ENCODE data around the gene TCF7L1. TPM values are rescaled to one million over a fixed set of nuclear protein-coding genes. Genes with fewer than 3 reads are reported as not detected.

The TCF7L1 gene
- polyA plus RNA-seq, 1 of the 3 experiments (the other 2 are of a cell fraction), result 3.7 TPM

GRCh38 chr2:85112906-85113625 is 20.1 kb upstream of the TCF7L1 start:
- Histone ChIP-seq H4K20me1 (ENCODE audit: insufficient read depth) (no peaks in the 10 kb centered on the region), H3K9ac (no peak overlapping the region), H3K36me3 (replicated peaks in 1 of 2; ENCODE audit: control insufficient read depth in 1 of 2, insufficient read depth in 2 of 2, low read length in 1 of 2) (no peaks in the 10 kb centered on the region), H3F3A (replicated peaks; ENCODE audit: insufficient read depth) (peaks cover 3% of the 10 kb centered on the region), H3K79me2 (ENCODE audit: insufficient read depth) (no peaks in the 10 kb centered on the region), H3K9me2 (no peaks in the 10 kb centered on the region), H3K4me2 (no peak overlapping the region), H3K4me3 (ENCODE audit: low read depth in 2 of 2, low read length in 1 of 2) (no peak overlapping the region), H3K9me3 (no peaks in the 10 kb centered on the region), H2AFZ (ENCODE audit: low read depth) (no peak overlapping the region), H3K4me1 (ENCODE audit: control insufficient read depth in 1 of 2, insufficient read depth in 2 of 2, low read depth in 1 of 2, low read length in 1 of 2) (no peaks in the 10 kb centered on the region), H3K27ac (ENCODE audit: low read depth in 2 of 2, low read length in 1 of 2) (no peak overlapping the region), H3K27me3 (ENCODE audit: insufficient read depth) (no peaks in the 10 kb centered on the region)
- WGBS (ENCODE audit: low lambda C conversion rate), result 0% methylated on average over 2 of the region's 2 CpGs
- POLR2A ChIA-PET, result no interaction called here
- CTCF ChIA-PET, result interaction anchor here (1.0 to 3.7 kb wide), 7 partner anchors 11 to 186 kb away, joined by 3 to 14 read pairs (median 4); partner anchors contain the start of gene TCF7L1
- TF ChIP-seq GATA2 (CRISPR knock-in tag; IDR thresholded peaks at IDR 0.05), result no peak
- no peak for TF ChIP-seq YY1 (IDR thresholded peaks at IDR 0.05; ENCODE audit: low read depth)
- no peak for TF ChIP-seq FOXM1 (IDR thresholded peaks at IDR 0.05; ENCODE audit: low read depth)
- TF ChIP-seq POLR2AphosphoS5 (IDR thresholded peaks at IDR 0.05; ENCODE audit: low read depth, low read length), result no peak
- TF ChIP-seq GABPA (IDR thresholded peaks at IDR 0.05; ENCODE audit: low read depth), result no peak
- no peak for TF ChIP-seq NFIC (IDR thresholded peaks at IDR 0.05; ENCODE audit: borderline replicate concordance)
- TF ChIP-seq CHD2 (IDR thresholded peaks at IDR 0.05; ENCODE audit: low read length, partially characterized antibody), result no peak
- no peak for TF ChIP-seq USF2 (IDR thresholded peaks at IDR 0.05; ENCODE audit: borderline replicate concordance, low read depth, low read length)
- no peak for TF ChIP-seq USF1 (IDR thresholded peaks at IDR 0.05; ENCODE audit: borderline replicate concordance, low read depth)
- TF ChIP-seq RXRA (IDR thresholded peaks at IDR 0.05; ENCODE audit: borderline replicate concordance, low read depth), result no peak
- no peak for DNase-seq

DNA sequence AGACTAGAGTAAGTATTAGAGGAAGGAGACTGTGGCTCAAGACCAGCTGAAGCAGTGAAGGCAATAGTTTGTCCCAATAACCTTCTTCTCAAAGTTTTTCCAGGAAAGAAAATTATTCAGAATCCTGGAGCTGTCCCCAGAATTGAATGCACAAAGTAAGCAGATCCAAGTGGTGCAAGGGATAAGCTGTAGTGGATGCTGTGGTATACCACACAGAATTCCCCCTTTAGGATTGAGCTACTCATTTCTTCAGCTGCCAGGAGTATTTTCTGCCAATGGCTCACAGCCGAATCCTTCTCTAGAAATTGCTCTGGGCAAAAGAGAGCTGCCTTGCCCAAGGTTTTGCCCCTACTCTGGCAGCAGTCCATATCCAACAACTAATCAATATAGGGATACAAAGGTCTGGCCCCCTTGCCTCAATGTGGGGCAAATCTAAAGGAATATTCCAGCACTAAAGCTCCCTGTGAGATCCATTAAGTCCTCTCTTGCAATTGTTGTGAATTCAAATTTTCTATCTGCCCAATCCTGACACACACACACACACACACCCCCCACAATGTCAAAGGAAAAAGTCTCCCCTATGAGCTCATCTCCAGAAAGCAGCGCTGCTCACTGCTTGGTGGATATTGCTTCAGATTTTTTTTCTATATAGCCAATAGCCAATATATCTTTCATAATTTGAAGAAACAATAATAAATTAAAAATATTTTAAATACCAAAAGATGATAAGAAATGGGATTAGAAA is 18.4 kb upstream of the TCF7L1 start:
- no peaks in the 10 kb centered on the region for H3K27me3 ChIP-seq (ENCODE audit: insufficient read depth)
- H2AFZ ChIP-seq (ENCODE audit: low read depth), result no peak overlapping the region
- no peaks in the 10 kb centered on the region for H3K9me2 ChIP-seq
- H3K4me3 ChIP-seq (ENCODE audit: low read depth in 2 of 2, low read length in 1 of 2), result no peak overlapping the region
- CTCF ChIA-PET, result interaction anchor here (0.8 to 2.3 kb wide), 7 partner anchors 9 to 185 kb away, joined by 3 to 12 read pairs (median 4); partner anchors contain the start of gene TCF7L1
- no peaks in the 10 kb centered on the region for H3K79me2 ChIP-seq (ENCODE audit: insufficient read depth)
- H3K4me1 ChIP-seq (ENCODE audit: control insufficient read depth in 1 of 2, insufficient read depth in 2 of 2, low read depth in 1 of 2, low read length in 1 of 2), result no peaks in the 10 kb centered on the region
- no peaks in the 10 kb centered on the region for H3K9me3 ChIP-seq
- H3F3A ChIP-seq (replicated peaks; ENCODE audit: insufficient read depth), result peaks cover 3% of the 10 kb centered on the region
- H4K20me1 ChIP-seq (ENCODE audit: insufficient read depth), result no peaks in the 10 kb centered on the region
- no peak for DNase-seq
- TF ChIP-seq TAF1 (IDR thresholded peaks at IDR 0.05; ENCODE audit: borderline replicate concordance, low read depth, low read length) (no peak), CTCF (IDR thresholded peaks at IDR 0.05) (no peak), YY1 (IDR thresholded peaks at IDR 0.05; ENCODE audit: low read depth) (no peak), MEF2A (IDR thresholded peaks at IDR 0.05; ENCODE audit: borderline replicate concordance, low read depth) (no peak), POLR2AphosphoS5 (IDR thresholded peaks at IDR 0.05; ENCODE audit: low read depth, low read length) (no peak)
- 63% methylated on average over 2 of the region's 2 CpGs for WGBS (ENCODE audit: low lambda C conversion rate)
- H3K4me2 ChIP-seq, result no peak overlapping the region
- no peak overlapping the region for H3K9ac ChIP-seq
- no peaks in the 10 kb centered on the region for H3K36me3 ChIP-seq (replicated peaks in 1 of 2; ENCODE audit: control insufficient read depth in 1 of 2, insufficient read depth in 2 of 2, low read length in 1 of 2)
- H3K27ac ChIP-seq (ENCODE audit: low read depth in 2 of 2, low read length in 1 of 2), result no peak overlapping the region
- POLR2A ChIA-PET, result no interaction called here

Measured in SK-N-SH (cell line).